ENCODE measurements around the gene COIL.
"Not testable (repeated sequence)": the region's sequence is repeated elsewhere in the genome, so short reads cannot be mapped to it uniquely, and the experiment has no call there.

Gene COIL, protein sequence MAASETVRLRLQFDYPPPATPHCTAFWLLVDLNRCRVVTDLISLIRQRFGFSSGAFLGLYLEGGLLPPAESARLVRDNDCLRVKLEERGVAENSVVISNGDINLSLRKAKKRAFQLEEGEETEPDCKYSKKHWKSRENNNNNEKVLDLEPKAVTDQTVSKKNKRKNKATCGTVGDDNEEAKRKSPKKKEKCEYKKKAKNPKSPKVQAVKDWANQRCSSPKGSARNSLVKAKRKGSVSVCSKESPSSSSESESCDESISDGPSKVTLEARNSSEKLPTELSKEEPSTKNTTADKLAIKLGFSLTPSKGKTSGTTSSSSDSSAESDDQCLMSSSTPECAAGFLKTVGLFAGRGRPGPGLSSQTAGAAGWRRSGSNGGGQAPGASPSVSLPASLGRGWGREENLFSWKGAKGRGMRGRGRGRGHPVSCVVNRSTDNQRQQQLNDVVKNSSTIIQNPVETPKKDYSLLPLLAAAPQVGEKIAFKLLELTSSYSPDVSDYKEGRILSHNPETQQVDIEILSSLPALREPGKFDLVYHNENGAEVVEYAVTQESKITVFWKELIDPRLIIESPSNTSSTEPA

DNA sequence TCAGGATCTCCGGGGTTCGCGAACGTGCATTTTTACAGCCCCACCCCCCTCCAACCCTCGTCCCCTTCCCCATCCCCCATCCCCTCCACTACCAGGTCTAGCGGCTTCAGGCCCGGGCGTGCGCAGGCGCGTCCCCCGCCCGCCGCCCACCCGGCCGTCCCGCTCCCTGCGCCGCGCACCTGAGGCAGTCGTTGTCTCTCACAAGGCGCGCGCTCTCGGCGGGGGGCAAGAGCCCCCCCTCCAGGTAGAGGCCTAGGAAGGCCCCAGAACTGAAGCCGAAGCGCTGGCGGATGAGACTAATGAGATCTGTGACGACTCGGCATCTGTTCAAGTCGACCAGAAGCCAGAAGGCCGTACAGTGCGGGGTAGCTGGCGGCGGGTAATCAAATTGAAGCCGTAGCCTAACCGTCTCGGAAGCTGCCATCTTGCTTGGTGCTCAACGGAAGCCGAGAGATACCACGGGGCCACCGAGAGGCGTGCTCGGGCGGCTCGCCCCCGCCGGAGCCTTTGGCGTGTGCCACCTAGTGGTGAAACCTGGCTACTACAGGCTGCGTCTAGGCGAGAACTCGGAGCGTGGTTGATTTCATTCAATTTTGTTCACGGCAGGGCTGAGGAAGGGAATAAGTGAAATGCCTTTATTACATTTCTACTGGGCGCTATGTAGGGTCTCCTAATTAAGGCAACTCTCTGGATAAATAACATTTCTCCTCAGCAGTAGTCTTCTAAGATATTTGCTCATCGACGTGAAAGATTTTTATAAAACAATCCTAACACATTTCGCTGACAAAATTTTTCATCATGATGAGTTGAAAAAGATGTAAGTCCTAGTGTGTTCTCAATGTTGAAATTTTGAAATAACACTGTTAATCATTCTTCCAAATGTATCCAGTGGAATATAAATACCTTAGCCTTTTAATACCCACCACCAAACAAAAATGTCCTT is at the start of gene COIL:
Gene COIL, minus strand, starts transcription at position 455 of the 943 bp plus-strand sequence. Its CDS starts 31 bp downstream, at position 424.
- peak; percentile 86 for DNase-seq (ENCODE audit: low read depth, low spot score)

DNA sequence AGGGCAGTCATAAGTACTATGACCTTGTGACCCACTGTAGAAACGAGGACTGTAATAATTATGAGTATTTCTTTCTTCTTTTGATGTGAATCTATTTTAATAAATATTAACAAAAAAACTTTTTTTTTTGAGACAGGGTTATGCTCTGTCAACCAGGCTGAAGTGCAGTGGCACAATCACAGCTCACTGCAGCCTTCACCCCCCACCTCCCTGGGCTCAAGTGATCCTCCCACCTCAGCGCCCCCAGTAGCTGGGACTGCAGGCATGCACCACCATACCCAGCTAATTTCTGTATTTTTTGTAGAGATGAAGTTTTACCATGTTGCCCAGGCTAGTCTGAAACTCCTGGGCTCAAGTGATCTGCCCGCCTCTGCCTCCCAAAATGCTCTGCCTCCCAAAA is 49.6 kb upstream of the COIL start:
- no peak for DNase-seq (ENCODE audit: low read depth, low spot score)

DNA sequence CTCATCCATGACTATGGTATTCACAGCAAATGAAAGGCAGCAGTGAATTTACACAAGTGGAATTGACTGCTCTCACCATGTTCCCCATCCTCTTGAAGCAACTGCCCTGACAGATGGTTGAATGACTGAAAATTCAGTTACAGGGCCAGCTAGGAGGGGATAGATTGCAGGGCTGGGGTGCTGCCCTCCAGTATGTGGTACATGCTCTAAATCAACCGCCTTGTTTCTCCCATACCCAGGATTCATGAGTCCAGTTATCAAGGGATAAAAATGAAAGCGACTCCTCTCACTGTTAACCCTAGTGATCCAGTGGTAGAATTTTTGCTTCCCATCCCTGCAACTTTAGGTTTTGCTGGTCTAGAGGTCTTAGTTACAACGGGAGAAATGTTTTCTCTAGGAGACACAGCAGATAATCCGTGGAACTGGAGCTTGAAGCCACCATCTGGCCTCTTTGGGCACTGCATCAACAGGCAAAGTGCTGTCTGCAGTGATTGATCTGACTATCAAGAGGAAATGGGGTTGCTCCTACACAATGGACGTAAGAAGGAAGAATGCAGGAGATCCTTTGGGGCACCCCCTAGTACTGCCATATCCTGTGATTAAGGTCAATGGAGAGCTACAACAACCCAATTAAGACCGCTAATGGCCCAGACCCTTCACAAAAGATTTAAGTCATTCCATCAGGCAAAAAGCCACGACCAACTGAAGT is 49.0 kb upstream of the COIL start:
- peak; percentile 7 for DNase-seq (ENCODE audit: low read depth, low spot score)

DNA sequence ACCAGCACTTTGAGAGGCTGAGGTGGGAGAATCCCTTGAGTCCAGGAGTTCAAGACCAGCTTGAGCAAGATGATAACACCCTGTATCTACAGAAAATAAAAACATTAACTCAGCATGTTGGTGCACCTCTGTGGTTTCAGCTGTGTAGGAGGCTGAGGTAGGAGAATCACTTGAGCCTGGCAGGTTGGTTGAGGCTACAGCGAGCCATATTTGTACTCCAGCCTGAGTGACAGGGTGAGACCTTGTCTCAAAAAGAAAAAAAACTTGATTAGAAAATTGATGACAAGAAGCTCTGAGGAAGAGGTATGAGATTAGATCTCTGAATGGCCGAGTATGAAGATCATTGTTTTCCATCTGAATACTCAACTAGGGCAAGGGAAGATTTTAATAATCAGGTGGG is 48.1 kb upstream of the COIL start:
- no peak for DNase-seq (ENCODE audit: low read depth, low spot score)

DNA sequence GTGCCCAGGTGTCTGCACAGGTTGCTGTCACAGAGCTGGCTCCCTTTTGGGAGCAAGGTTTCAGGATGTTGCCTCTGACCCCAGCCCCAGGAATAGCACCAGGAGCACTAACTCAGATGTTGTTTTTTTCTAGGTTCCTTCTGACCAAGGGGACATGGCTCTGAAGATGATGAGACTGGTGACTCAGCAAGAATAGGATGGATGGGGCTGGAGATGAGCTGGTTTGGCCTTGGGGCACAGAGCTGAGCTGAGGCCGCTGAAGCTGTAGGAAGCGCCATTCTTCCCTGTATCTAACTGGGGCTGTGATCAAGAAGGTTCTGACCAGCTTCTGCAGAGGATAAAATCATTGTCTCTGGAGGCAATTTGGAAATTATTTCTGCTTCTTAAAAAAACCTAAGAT is 45.2 kb upstream of the COIL start:
- no peak for DNase-seq (ENCODE audit: low read depth, low spot score)

DNA sequence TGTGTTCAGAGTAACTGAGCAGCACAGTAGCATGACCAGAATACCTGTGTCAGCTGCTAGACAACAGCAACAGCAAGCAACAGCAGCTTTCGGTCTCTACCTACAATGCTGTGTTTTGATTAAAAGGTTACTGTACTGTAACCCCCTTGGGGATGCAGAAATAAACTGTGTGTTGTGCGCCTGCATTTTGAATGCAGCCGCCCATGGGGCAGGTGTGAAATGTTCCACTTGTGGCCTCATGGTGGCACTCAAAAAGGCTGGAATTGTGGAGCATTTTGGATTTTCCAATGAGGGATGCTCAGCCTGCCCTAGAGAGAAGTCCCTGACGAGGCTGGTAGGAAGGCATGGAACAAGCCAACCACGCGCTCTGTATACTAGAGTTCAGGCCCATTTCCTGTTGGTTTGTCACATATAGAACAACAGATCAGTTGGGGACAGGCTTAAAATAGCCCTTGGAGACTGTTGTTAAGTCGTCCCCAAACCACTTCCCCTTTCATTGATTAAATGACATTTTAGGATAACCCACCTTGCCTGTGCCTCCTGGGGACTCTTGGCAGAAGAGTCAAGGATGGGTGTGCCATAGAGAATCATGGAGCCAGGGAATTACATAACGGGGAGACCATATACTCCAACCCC is 44.2 kb upstream of the COIL start:
- no peak for DNase-seq (ENCODE audit: low read depth, low spot score)

DNA sequence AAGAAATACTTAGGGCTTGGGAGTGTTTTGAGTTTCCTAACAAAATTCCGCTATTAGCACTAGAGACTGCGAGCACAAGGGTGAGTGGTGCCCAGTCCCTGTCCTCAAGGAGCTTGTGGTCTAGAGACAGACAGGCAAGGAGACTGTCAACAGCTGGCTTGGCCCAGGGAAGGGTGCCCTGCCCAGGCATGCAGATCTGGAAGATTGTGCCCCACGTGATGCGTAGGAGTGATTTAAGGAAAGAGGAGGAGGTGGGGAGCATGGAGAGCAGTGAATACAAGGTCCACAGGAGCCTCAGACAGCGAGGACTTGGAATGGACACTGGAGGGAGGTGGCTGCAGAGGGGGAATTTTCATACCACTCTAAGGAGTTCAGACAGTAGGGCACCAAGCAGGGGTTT is 42.1 kb upstream of the COIL start:
- no peak for DNase-seq (ENCODE audit: low read depth, low spot score)

DNA sequence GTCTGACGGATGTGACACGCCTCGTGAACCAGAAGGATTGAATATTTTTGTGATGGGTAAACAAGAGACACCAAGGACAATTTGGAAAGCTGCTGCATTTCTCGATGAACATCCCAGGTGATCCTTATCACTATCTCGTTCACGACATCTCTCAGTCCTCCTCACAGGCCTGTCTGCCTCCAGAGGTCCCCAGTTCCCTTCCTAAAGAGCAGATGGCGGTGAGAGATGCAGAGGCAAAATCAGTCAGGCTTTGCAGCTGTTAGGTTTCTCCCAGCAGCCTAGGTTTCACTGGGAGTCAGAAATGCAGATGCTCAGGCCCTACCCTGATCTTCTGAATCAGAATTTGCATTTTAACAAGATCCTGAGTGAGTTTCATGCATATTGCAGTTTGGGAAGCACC is 40.7 kb upstream of the COIL start:
- DNase-seq (ENCODE audit: low read depth, low spot score) = no peak

DNA sequence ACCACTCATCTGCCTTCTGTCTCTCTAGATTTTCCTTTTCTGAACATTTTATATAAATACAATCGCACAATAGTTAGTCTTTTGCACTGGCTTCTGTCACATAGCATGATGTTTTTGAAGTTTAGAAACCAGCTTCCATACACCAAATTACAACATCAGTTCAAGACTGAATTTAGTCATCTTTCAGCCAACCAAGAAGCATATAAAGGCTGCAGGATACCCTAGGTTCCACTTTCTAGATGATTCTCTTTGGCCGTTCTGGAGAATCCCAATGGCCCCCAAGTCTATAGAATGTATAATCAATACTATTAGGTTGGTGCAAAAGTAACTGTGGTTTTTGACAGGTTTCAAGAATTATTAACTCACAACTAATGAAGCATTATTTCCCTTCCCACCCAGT is 36.5 kb upstream of the COIL start:
- no peak for DNase-seq (ENCODE audit: low read depth, low spot score)

DNA sequence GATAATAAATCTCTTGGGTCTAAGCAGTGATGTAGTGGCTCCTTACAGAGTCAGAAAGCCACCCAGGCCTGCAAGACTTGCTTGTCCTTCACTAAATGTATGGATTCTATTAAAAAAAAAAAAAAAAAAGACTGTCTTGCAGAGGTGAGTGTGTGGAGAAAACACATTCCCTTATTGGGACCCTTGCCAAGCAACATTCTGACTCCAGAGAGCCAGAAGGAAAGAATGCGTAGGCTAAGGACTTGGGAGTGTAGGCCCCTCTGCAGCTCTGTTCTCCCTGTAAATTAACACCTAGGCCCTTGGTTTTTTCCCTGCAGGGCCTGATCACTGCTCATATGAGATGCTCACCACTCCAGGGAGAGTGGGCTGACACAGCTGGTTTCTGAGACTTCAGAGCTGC is 34.9 kb upstream of the COIL start:
- DNase-seq (ENCODE audit: low read depth, low spot score) = no peak

DNA sequence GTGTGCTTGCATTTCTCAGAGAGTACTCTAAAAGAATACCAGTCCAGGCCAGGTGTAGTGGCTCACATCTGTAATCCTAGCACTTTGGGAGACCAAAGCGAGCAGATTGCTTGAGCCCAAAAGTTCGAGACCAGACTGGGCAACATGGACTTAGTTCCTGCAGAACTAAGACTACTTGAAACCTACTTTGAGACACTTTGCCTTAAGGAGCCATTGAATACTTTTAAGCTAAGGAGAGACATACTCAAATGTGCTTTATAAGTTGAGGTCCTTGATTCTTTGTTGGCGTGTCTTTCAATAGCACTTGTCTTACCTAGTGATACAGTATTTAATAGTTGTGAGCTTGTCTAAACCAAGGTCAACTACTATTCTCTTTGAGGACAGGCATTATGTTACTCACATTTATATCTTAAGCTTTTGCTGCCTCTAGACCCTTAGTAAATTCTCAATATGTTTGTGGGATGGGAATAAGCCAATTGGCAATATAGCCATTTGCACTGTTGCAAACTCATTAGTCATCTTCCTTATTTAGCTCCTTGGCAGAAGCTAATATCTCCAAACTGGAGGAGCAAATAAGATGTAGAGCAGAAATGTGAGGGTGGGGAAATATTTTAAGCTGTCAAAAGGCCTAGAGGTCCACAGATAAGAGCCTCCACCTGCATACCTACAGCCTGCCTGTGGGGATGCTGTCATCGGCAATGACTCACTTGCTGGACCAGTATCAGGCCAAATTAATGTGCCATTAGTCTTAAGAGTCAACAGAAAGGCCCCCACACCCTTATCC is 33.4 kb upstream of the COIL start:
- no peak for DNase-seq (ENCODE audit: low read depth, low spot score)

DNA sequence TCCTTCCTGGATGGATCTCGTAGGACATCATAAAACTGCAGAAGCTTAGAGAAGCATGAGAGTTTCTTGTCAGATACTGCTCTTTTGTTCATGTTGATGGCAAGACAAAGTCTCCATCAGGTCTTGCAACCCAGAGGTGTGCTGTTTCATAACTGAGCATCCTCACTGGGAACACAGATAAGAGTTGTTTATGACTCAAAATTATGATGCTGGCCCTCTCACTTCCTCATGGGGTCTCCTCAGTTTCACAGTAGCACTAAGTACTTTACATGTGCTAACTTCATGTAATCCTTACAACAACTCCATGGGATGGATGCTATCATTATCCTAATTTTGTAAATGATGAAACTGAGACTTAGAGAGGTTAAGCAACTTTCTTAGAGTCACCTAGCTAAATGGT is 31.5 kb upstream of the COIL start:
- no peak for DNase-seq (ENCODE audit: low read depth, low spot score)

DNA sequence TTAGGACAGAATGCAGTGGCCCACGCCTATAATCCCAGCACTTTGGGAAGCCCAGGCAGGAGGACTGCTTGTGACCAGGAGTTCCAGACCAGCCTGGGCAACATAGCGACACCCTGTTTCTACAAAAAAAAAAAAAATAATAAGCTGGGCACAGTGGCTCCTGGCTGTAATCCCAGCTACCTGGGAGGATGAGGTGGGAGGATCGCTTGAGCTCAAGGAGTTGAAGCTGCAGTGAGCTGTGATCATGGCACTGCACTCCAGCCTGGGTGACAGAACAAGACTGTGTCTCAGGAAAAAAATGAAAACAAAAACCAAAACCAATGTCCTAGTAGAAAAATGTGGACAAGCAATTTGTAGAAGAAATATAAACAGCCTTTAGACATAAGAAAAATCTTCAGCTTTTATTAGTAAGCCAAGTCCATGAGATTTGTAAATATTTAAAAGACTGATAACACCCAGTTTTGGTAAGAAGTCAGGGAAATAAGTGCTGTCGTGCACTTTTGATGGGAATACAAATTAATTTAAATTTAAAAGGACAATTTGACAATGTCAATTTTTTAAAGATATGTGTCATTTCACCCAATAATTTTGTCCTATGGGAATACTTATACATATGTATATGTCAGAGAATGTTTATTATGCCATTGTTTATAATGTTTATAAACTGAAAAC is 28.2 kb upstream of the COIL start:
- no peak for DNase-seq (ENCODE audit: low read depth, low spot score)

DNA sequence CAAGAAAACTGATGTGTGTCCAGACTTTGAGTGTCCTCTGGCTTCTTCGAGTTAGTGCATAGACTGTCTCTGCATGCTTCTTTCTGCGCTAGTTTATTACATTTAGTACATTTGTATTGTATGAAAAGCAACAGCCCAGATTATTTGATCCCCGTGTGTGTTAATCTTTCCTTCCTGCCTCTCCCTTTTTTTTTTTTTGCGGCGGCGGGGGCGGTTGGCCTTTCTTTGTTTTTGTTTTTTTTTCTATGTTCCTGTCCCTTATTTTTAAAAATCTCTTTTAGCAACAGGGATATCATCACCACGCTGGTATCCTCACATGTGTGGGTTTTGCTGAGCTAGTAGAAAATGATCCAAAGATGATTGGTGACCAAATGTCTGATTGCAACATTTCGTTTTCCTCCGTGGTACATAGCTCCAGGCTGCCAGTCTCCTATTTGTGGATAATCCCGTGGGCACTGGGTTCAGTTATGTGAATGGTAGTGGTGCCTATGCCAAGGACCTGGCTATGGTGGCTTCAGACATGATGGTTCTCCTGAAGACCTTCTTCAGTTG is 26.5 kb upstream of the COIL start:
- no peak for DNase-seq (ENCODE audit: low read depth, low spot score)

DNA sequence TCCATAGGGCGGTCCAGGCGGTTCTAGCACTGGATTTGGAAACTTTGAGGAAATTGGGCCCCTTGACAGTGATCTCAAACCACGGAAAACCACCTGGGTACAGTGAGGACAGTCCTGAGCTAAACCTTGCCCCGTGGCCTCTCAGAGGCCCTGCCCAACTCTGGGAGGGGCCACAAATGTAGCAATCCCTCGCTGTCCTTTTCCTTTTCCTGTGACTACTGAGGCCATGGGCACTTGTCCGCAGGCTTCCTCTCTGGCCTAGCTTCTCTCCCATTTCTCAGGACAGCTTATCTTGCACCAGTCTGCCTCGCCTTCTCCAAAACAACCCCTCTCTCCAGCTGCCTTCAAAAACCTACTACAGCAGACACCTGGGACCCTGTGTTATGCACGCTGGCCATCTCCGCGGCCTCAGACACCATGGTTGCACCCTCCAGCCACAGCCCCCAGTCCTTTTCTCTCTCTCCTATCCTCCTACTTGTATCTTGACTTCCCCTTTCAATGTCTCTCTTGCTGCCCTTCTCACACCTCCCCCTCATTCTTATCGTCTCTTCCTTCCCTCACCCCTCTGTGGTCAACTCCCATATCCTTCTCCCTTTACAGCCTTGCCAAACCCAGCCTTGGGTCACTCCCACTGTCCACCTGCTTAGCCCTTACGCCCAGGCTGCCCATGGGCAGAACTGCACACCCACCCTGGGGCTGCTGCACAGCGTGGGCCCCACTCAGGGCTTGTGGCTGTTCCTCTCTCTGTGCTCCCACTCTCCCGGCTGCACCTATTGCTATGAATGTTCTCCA is 24.7 kb upstream of the COIL start:
- DNase-seq (ENCODE audit: low read depth, low spot score) = no peak

DNA sequence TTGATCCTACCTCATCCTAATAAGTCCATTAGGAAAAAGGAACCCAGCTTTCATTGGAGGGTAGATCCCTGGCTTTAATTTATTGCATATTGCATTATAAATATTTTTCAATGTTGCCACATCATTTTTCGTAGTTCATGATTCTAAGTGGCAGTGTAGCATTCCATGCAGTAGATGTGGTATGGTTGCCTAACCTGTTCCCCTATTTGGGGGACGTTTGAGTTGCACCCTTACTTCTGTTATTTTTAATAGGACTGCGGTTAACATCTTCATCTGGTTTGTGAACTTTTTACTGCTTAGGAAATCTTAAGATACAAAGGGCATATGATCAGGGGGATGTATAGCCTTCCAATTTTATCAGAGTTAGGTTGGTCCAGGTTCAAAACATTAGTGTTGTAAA is 22.5 kb upstream of the COIL start:
- DNase-seq (ENCODE audit: low read depth, low spot score) = no peak

DNA sequence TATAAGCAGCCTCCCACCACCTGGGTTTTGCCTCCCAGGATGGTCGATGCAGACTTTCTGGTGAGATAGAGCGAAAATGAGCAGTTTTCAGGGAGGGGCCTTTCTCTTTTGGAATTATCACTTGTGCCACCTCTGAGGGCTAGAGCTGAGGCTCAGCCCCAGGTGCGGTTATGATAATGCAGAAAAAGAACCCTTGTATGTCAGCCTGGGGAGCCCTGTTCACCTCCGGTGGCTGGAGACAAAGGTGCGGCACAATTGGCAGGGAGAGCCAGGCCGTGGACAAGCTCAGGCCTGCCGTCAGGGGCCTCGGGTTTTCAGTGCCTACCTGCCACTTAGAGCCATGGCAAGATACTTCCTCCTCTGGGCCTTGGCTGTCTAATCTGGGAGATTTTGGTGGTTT is 21.5 kb upstream of the COIL start:
- DNase-seq (ENCODE audit: low read depth, low spot score) = no peak

DNA sequence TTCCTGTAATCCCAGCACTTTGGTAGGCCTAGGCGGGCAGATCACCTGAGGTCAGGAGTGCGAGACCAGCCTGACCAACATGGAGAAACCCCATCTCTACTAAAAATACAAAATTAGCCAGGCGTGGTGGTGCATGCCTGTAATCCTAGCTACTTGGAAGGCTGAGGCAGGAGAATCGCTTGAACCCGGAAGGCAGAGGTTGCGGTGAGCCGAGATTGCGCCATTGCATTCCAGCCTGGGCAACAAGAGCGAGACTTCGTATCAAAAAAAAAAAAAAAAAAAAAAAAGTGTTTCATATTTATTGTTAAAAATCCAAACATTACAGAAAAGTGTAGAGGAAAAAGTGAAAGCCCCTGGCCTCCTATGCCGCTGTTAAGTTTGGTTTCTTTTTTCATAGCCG is 19.7 kb upstream of the COIL start:
- not testable (repeated sequence) for DNase-seq (ENCODE audit: low read depth, low spot score)

DNA sequence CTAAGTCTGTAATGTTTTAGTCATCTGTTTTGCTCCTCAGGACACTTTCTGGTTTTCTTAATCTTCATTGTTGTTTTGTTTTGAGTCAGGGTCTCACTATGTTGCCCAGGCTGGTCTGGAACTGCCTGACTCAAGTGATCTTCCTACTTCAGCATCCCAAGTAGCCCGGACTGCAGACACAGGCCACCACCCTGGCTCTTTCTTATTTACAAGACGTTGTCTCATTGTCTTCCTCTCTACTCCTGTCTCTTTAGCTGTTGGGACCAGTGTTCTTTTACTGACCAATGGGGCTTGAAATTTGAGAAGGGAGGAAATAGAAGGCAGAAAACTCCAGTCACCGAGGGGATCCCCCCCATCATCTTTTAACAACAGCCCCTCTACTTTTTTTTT is 18.2 kb upstream of the COIL start:
- no peak for DNase-seq (ENCODE audit: low read depth, low spot score)

All from activated naive CD8-positive, alpha-beta T cell treated with anti-CD3 and anti-CD28 coated beads, Interleukin-2, amount 50 U/mL, for 16 hours (primary cell).